Upper lobe of right lung (tissue), 1 donor: ENCODE results near the gene ASIC1. TPM values are rescaled to one million over a fixed set of nuclear protein-coding genes. Genes with fewer than 3 reads are reported as not detected.
A peak's percentile ranks its signal among the peaks of the same experiment; 100 is the strongest.

Source experiments
- ATAC-seq: fragments of 200-7000 bp; cut with Tn5 transposase; one replicate; pipeline ENCODE4 v1.9.1; 2020; ENCODE audit warnings: mild to moderate bottlenecking, moderate library complexity
- DNase-seq: peaks from one replicate; pipeline ENCODE4 v3.0.0-alpha.2; 2020
- H3K27ac ChIP-seq: fragments of 200-600 bp; one replicate; pipeline ENCODE4 v1.8.0; 2022
- H3K27me3 ChIP-seq: fragments of 200-600 bp; one replicate; pipeline ENCODE4 v1.8.0; 2022; ENCODE audit warnings: mild to moderate bottlenecking
- H3K36me3 ChIP-seq: fragments of 200-600 bp; one replicate; pipeline ENCODE4 v1.8.0; 2022
- H3K4me1 ChIP-seq: fragments of 200-600 bp; one replicate; pipeline ENCODE4 v1.8.0; 2022
- H3K4me3 ChIP-seq: fragments of 200-600 bp; one replicate; pipeline ENCODE4 v1.8.0; 2022; ENCODE audit warnings: mild to moderate bottlenecking
- H3K9me3 ChIP-seq: fragments of 200-600 bp; one replicate; pipeline ENCODE4 v1.8.0; 2022
- CTCF ChIP-seq: fragments of 200-600 bp; IDR thresholded peaks from one replicate; pipeline ENCODE4 v1.8.0; 2022; ENCODE audit warnings: antibody characterized with exemption
- intact Hi-C: fragments of 100-400 bp; cut with DNase I; formaldehyde crosslinking; loops from one replicate; pipeline ENCODE4 v1.11.0; 2022
- total RNA-seq: library from RNA; stranded (reverse); fragmentation: NEBNext Ultra II Directional; extraction: Animal tissue kit (Norgen Biotek cat#: 25700); gene quantifications from one replicate; pipeline ENCODE4 v1.2.1, GENCODE V29; 2021
- donor health status: DM: no; HTN: yes; CAD: no; lungs with severe emphysema.

Gene ASIC1
- total RNA-seq, 1 donor from 2014 or later = 0.35 TPM

GRCh38 chr12:50106907-50107306 is 49.5 kb downstream of the ASIC1 start:
- ATAC-seq (no peak), DNase-seq (peak; percentile 28)
- Histone ChIP-seq H3K9me3 (no peaks in the 10 kb centered on the region), H3K4me3 (no peak overlapping the region), H3K27me3 (no peaks in the 10 kb centered on the region), H3K4me1 (peaks cover 28% of the 10 kb centered on the region), H3K27ac (no peak overlapping the region), H3K36me3 (peaks cover 3% of the 10 kb centered on the region)
- no peak for TF ChIP-seq CTCF
- intact Hi-C loops = no loop called here

GRCh38 chr12:50107416-50108268 is 50.2 kb downstream of the ASIC1 start:
- Histone ChIP-seq H3K27ac (no peak overlapping the region), H3K36me3 (no peaks in the 10 kb centered on the region), H3K27me3 (no peaks in the 10 kb centered on the region), H3K4me1 (peaks cover 28% of the 10 kb centered on the region), H3K9me3 (no peaks in the 10 kb centered on the region), H3K4me3 (no peak overlapping the region)
- DNase-seq = peak; percentile 53
- intact Hi-C loops = no loop called here
- ATAC-seq = no peak
- TF ChIP-seq CTCF = no peak

GRCh38 chr12:50109319-50109718 is 51.9 kb downstream of the ASIC1 start:
- Histone ChIP-seq H3K27ac (peak overlapping the region; percentile 82), H3K4me1 (peaks cover 42% of the 10 kb centered on the region), H3K27me3 (no peaks in the 10 kb centered on the region), H3K4me3 (no peak overlapping the region), H3K9me3 (no peaks in the 10 kb centered on the region), H3K36me3 (no peaks in the 10 kb centered on the region)
- ATAC-seq (no peak), DNase-seq (no peak)
- TF ChIP-seq CTCF = no peak
- intact Hi-C loops = no loop called here

GRCh38 chr12:50110127-50110761 is 52.8 kb downstream of the ASIC1 start:
- peaks cover 6% of the 10 kb centered on the region for H3K36me3 ChIP-seq
- peaks cover 38% of the 10 kb centered on the region for H3K4me1 ChIP-seq
- DNase-seq = peak; percentile 83
- H3K27ac ChIP-seq = peak overlapping the region; percentile 82
- no peaks in the 10 kb centered on the region for H3K27me3 ChIP-seq
- peak overlapping the region; percentile 14 for H3K4me3 ChIP-seq
- no peaks in the 10 kb centered on the region for H3K9me3 ChIP-seq
- no peak for TF ChIP-seq CTCF
- intact Hi-C loops = no loop called here
- peak; percentile 33 for ATAC-seq

- no peaks in the 10 kb centered on the region for H3K27me3 ChIP-seq
- H3K36me3 ChIP-seq = peaks cover 12% of the 10 kb centered on the region
- peak overlapping the region; percentile 82 for H3K27ac ChIP-seq
- H3K4me3 ChIP-seq = peak overlapping the region; percentile 14
- DNase-seq (peak; percentile 86), ATAC-seq (peak; percentile 46)
- TF ChIP-seq CTCF = no peak
- intact Hi-C loops = no loop called here
- H3K9me3 ChIP-seq = no peaks in the 10 kb centered on the region
- peaks cover 34% of the 10 kb centered on the region for H3K4me1 ChIP-seq
Observed at GRCh38 chr12:50110762-50111351, 53.5 kb downstream of the ASIC1 start.
